K562 (cell line): ENCODE data around the gene OR10H5. TPM values are rescaled to one million over a fixed set of nuclear protein-coding genes. Genes with fewer than 3 reads are reported as not detected.
A peak's percentile ranks its signal among the peaks of the same experiment; 100 is the strongest.
"Not testable (repeated sequence)": the region's sequence is repeated elsewhere in the genome, so short reads cannot be mapped to it uniquely, and the experiment has no call there.

Experiments
- ATAC-seq: fragments of 200-7000 bp; cut with Tn5 transposase; 3 replicates; pipeline ENCODE4 v1.9.1; 2020; ENCODE audit warnings: moderate library complexity
- BruUV-seq: library from RNA; stranded (reverse); fragments of 400-500 nt; replicated peaks from 2 replicates; lab custom pipeline; 2021; lab: Mats Ljungman, UMichigan
- CTCF ChIA-PET: fragments of 300-600 bp; formaldehyde crosslinking; extraction: SDS; loops from one replicate; lab custom pipeline; 2021; ENCODE audit warnings: low intra/inter-chr PET ratio; lab: Yijun Ruan, JAX
- POLR2A ChIA-PET: fragments of 300-600, 350-650 bp; sonication (Branson Sonifier 250); formaldehyde crosslinking; extraction: SDS; loops from one replicate; lab custom pipeline; 2021; ENCODE audit warnings: antibody characterized with exemption, inconsistent platforms; lab: Yijun Ruan, JAX
- DNase-seq, 4 experiments: peaks; one replicate each; pipeline versions ENCODE4 v3.0.0 to v3.0.0-alpha.2; 2011 to 2018; ENCODE audit warnings: low spot score in 3 of 4, mixed read lengths in 3 of 4; ENCODE audit errors: extremely low read depth in 1 of 4
- FAIRE-seq: peaks from 2 replicates; lab custom pipeline; 2011; peaks lifted over from hg19 to GRCh38; lab: Jason Lieb, UNC
- H2AFZ ChIP-seq: 2 replicates; pipeline ENCODE4 v1.6.0; 2011; ENCODE audit warnings: low read depth, low read length, control low read depth, inconsistent platforms
- H3K27ac ChIP-seq: fragments of 200-600 bp; 3 replicates; pipeline ENCODE4 v1.8.0; 2011; ENCODE audit warnings: low read depth, mild to moderate bottlenecking, control low read depth, inconsistent platforms, low read length, moderate library complexity, mixed read lengths; ENCODE audit errors: extremely low read depth
- H3K27me3 ChIP-seq, 2 experiments: fragments of 300-600 bp in 1 of 2; 2 replicates in 1 of 2; 3 replicates in 1 of 2; pipeline versions ENCODE4 v1.6.0 to v1.8.0; 2011; ENCODE audit warnings: inconsistent platforms in 2 of 2, low read length in 2 of 2, mild to moderate bottlenecking in 1 of 2, mixed read lengths in 1 of 2, moderate library complexity in 1 of 2; ENCODE audit not compliant: control insufficient read depth in 2 of 2, insufficient read depth in 2 of 2
- H3K36me3 ChIP-seq: fragments of 300-600 bp; 3 replicates; pipeline ENCODE4 v1.8.0; 2011; ENCODE audit warnings: mild to moderate bottlenecking, low read length, inconsistent platforms; ENCODE audit not compliant: control insufficient read depth, insufficient read depth
- H3K4me1 ChIP-seq, 2 experiments: fragments of 200-600 bp in 1 of 2; replicated peaks in 1 of 2; 2 replicates in 1 of 2; 3 replicates in 1 of 2; pipeline versions ENCODE4 v1.5.1 to v1.8.0; 2011; ENCODE audit warnings: inconsistent platforms in 2 of 2, low read length in 2 of 2, mild to moderate bottlenecking in 1 of 2, mixed read lengths in 1 of 2, moderate library complexity in 1 of 2; ENCODE audit not compliant: control insufficient read depth in 2 of 2, insufficient read depth in 2 of 2
- H3K4me2 ChIP-seq: 2 replicates; pipeline ENCODE4 v1.6.1; 2011; ENCODE audit warnings: low read length, control low read depth, inconsistent platforms, mixed read lengths; ENCODE audit not compliant: insufficient read depth
- H3K4me3 ChIP-seq: fragments of 200-600 bp; sonication (generic), shearing (Covaris generic); 2 replicates; pipeline ENCODE4 v1.5.1; 2016; ENCODE audit warnings: control low read depth, inconsistent platforms
- H3K79me2 ChIP-seq: fragments of 200-600 bp; 3 replicates; pipeline ENCODE4 v1.8.0; 2011; ENCODE audit warnings: low read length, inconsistent platforms; ENCODE audit not compliant: control insufficient read depth, insufficient read depth
- H3K9ac ChIP-seq, 2 experiments: 2 replicates each; pipeline versions ENCODE4 v1.6.0 to v1.6.1; 2011; ENCODE audit warnings: low read depth in 2 of 2, low read length in 2 of 2, control low read depth in 1 of 2, inconsistent platforms in 1 of 2, mild to moderate bottlenecking in 1 of 2, mixed read lengths in 1 of 2; ENCODE audit not compliant: insufficient read depth in 1 of 2
- H3K9me1 ChIP-seq: one replicate; pipeline ENCODE4 v1.6.0; 2011; ENCODE audit warnings: inconsistent platforms, mild to moderate bottlenecking, low read length, moderate library complexity; ENCODE audit not compliant: control insufficient read depth, insufficient read depth
- H3K9me3 ChIP-seq: replicated peaks from 2 replicates; pipeline ENCODE4 v1.5.1; 2011; ENCODE audit warnings: low read depth, low read length, inconsistent platforms; ENCODE audit not compliant: control insufficient read depth, insufficient read depth
- H4K20me1 ChIP-seq: replicated peaks from 2 replicates; pipeline ENCODE4 v1.6.1; 2011; ENCODE audit warnings: low read length, inconsistent platforms, mixed read lengths; ENCODE audit not compliant: control insufficient read depth, insufficient read depth
- ATF7 ChIP-seq: fragments of 450-650 bp; IDR thresholded peaks from 2 replicates; pipeline ENCODE4 v1.7.1; 2014; ENCODE audit warnings: mild to moderate bottlenecking, moderate library complexity
- BCOR ChIP-seq: fragments of 450-650 bp; IDR thresholded peaks from 2 replicates; pipeline ENCODE4 v1.6.1; 2016
- CBFA2T3 ChIP-seq: fragments of 450-650 bp; IDR thresholded peaks from 2 replicates; pipeline ENCODE4 v1.6.1; 2017
- CREM ChIP-seq: IDR thresholded peaks from 2 replicates; pipeline ENCODE4 v1.6.1; 2014; ENCODE audit warnings: antibody characterized with exemption, low read depth
- DIDO1 ChIP-seq: fragments of 450-650 bp; IDR thresholded peaks from 2 replicates; pipeline ENCODE4 v1.6.1; 2016; ENCODE audit warnings: low read depth, missing biosample characterization, missing genetic modification characterization
- ELF1 ChIP-seq: fragments of 200-800 bp; sonication (Bioruptor generic); IDR thresholded peaks from 2 replicates; pipeline ENCODE4 v1.6.1; 2016; ENCODE audit warnings: missing genetic modification characterization, missing compliant biosample characterization
- FOXM1 ChIP-seq, 2 experiments: fragments of 450-650 bp in 1 of 2; sonication (generic) in 1 of 2; formaldehyde crosslinking in 1 of 2; IDR thresholded peaks; 2 replicates each; pipeline versions ENCODE4 v1.6.1 to v1.9.0; 2017 to 2022; ENCODE audit warnings: low read depth in 2 of 2, mild to moderate bottlenecking in 2 of 2, missing genetic modification reagents in 1 of 2, moderate library complexity in 1 of 2
- GTF2E2 ChIP-seq: fragments of 200-800 bp; sonication (Bioruptor generic); IDR thresholded peaks from 2 replicates; pipeline ENCODE4 v1.6.1; 2016; ENCODE audit warnings: missing genetic modification characterization, missing compliant biosample characterization
- MAZ ChIP-seq, 2 experiments: fragments of 450-650 bp in 1 of 2; sonication (generic) in 1 of 2; formaldehyde crosslinking; IDR thresholded peaks in 1 of 2; conservative IDR thresholded peaks in 1 of 2; 2 replicates each; pipeline versions ENCODE4 v1.4.0 to v1.5.0; 2020; ENCODE audit warnings: mild to moderate bottlenecking in 1 of 2, missing genetic modification reagents in 1 of 2
- MNT ChIP-seq, 2 experiments: fragments of 450-650 bp; conservative IDR thresholded peaks; 2 replicates each; pipeline ENCODE4 v1.6.1; 2017; ENCODE audit warnings: mild to moderate bottlenecking in 2 of 2, moderate library complexity in 2 of 2
- MYC ChIP-seq, 2 experiments: fragments of 250-450 bp in 1 of 2; sonication (Bioruptor Pico) in 1 of 2; IDR thresholded peaks; 2 replicates each; pipeline versions ENCODE4 v1.5.1 to v1.6.1; 2012 to 2021; ENCODE audit warnings: low read depth in 2 of 2, borderline replicate concordance in 1 of 2, improper control_type of control experiment in 1 of 2, low read length in 1 of 2, mild to moderate bottlenecking in 1 of 2, moderate library complexity in 1 of 2
- NFE2 ChIP-seq: IDR thresholded peaks from 2 replicates; pipeline ENCODE4 v1.6.1; 2014; ENCODE audit warnings: antibody characterized with exemption, low read depth
- NFXL1 ChIP-seq: fragments of 450-650 bp; formaldehyde crosslinking; IDR thresholded peaks from 2 replicates; pipeline ENCODE4 v1.4.0; 2021; ENCODE audit warnings: mild to moderate bottlenecking
- SP1 ChIP-seq: sonication (generic); formaldehyde crosslinking; IDR thresholded peaks from 2 replicates; pipeline ENCODE4 v1.8.1; 2022; ENCODE audit warnings: mild to moderate bottlenecking, missing genetic modification reagents
- STAT5A ChIP-seq: IDR thresholded peaks from 2 replicates; pipeline ENCODE4 v1.6.1; 2012; ENCODE audit warnings: low read length, inconsistent platforms, borderline replicate concordance
- TRIM24 ChIP-seq, 2 experiments: fragments of 450-650 bp; IDR thresholded peaks; 2 replicates each; pipeline ENCODE4 v1.6.1; 2016
- YY1 ChIP-seq, 3 experiments: IDR thresholded peaks; 2 replicates each; pipeline ENCODE4 v1.6.1; 2011; ENCODE audit warnings: low read length in 2 of 3, mild to moderate bottlenecking in 2 of 3, moderate library complexity in 2 of 3, borderline replicate concordance in 1 of 3, control low read depth in 1 of 3, low read depth in 1 of 3; ENCODE audit not compliant: insufficient read depth in 3 of 3, insufficient replicate concordance in 2 of 3, control insufficient read depth in 1 of 3, insufficient read length in 1 of 3; ENCODE audit errors: extremely low read depth in 1 of 3
- ZNF175 ChIP-seq: fragments of 200-800 bp; sonication (Bioruptor generic); IDR thresholded peaks from 2 replicates; pipeline ENCODE4 v1.6.1; 2016; ENCODE audit warnings: low read depth, mild to moderate bottlenecking, missing genetic modification characterization, missing compliant biosample characterization
- ZNF239 ChIP-seq: fragments of 250-450 bp; sonication (Bioruptor Pico); IDR thresholded peaks from 2 replicates; pipeline ENCODE4 v1.4.0; 2020; ENCODE audit warnings: mild to moderate bottlenecking
- ZNF76 ChIP-seq: fragments of 250-450 bp; sonication (Bioruptor Pico); IDR thresholded peaks from 2 replicates; pipeline ENCODE4 v1.4.0; 2020; ENCODE audit warnings: mild to moderate bottlenecking, moderate library complexity, borderline replicate concordance
- WGBS: fragments of 100-300 bp; shearing (Covaris generic); methylation state at CpG from one replicate; pipeline ENCODE4 v1.1.6; 2016; ENCODE audit warnings: low coverage, mixed read lengths; ENCODE audit not compliant: insufficient coverage; ENCODE audit errors: missing lambda C conversion rate; 5-methylcytosine and 5-hydroxymethylcytosine counted together
- in situ Hi-C: fragments of 300-500 bp; cut with MboI; formaldehyde crosslinking; loops from 4 replicates; pipeline ENCODE4 v1.15.0; 2018; ENCODE audit warnings: inconsistent platforms, mixed read lengths
- intact Hi-C: fragments of 100-400 bp; cut with micrococcal nuclease; formaldehyde crosslinking; loops from 2 replicates; pipeline ENCODE4 v1.14.2; 2022
- polyA plus RNA-seq, 8 experiments: library from polyadenylated mRNA; depleted of rRNA in 4 of 8; stranded (reverse) in 5 of 8; unstranded in 3 of 8; fragments of >200 nt; fragmentation: Nextera tagmentation in 2 of 8; fragmentation: Illumina TruSeq in 1 of 8; extraction: Ambion mirVana in 2 of 8; extraction: Trizol in 1 of 8; gene quantifications; 2 replicates each; pipeline versions ENCODE4 v1.2.1 to v1.2.3, GENCODE V29; 2011 to 2014; ENCODE audit warnings: inconsistent platforms in 1 of 8, missing spikeins in 1 of 8
- total RNA-seq, 7 experiments: library from RNA; depleted of rRNA in 6 of 7; stranded (reverse); fragments of >200 nt in 6 of 7; fragmentation: Illumina TruSeq in 2 of 7; extraction: Trizol in 2 of 7; gene quantifications; 2 replicates each; pipeline versions ENCODE4 v1.2.1 to v1.2.3, GENCODE V29; 2011 to 2021; ENCODE audit warnings: low replicate concordance in 1 of 7

OR10H5 gene
- total and polyA plus RNA-seq, 9 of the 15 experiments (the other 6 are each of a cell fraction or from before 2014, with no cell fraction given): not detected

GRCh38 chr19:15828611-15829305 lies 41.3 kb downstream of the OR10H5 start:
- intact Hi-C loops; H3K9me1 ChIP-seq; H3K9me3 ChIP-seq; in situ Hi-C loops; H4K20me1 ChIP-seq; CTCF ChIA-PET; H3K27me3 ChIP-seq; TF ChIP-seq FOXM1 (CRISPR knock-in tag; IDR thresholded peaks at IDR 0.05; ENCODE audit: low read depth); MYC (IDR thresholded peaks at IDR 0.05; ENCODE audit: low read depth, low read length): not testable (repeated sequence)
- peaks cover 35% of the 10 kb centered on the region for H3K36me3 ChIP-seq
- peak overlapping the region; percentile 83 for H3K27ac ChIP-seq
- peak overlapping the region; percentile 80 to 86; a peak in 3 of 4 replicates for H3K9ac ChIP-seq
- 1% methylated on average over 13 of the region's 13 CpGs for WGBS
- BruUV-seq: TSS peak; percentile 73
- H3K79me2 ChIP-seq: peaks cover 56% of the 10 kb centered on the region
- H2AFZ ChIP-seq: peak overlapping the region; percentile 88
- FAIRE-seq (peak; percentile 81), ATAC-seq (peak; percentile 51), DNase-seq (peak in 2 of 4 experiments; percentile 21 to 87)
- H3K4me2 ChIP-seq: peak overlapping the region; percentile 88
- POLR2A ChIA-PET: interaction anchor here (0.6 to 1.8 kb wide), 5 partner anchors 8 to 284 kb away, joined by 3 to 22 read pairs (median 3); no protein-coding TSS in a partner anchor
- H3K4me1 ChIP-seq: peaks cover 6 to 39% of the 10 kb centered on the region in 2 experiments
- peak overlapping the region; percentile 54 for H3K4me3 ChIP-seq
- TF ChIP-seq ELF1: peak; percentile 54; the same call in 1 of the 2 replicates
- TF ChIP-seq MAZ (CRISPR knock-in tag; conservative IDR thresholded peaks at IDR 0.05 in 1 of 2, IDR thresholded peaks at IDR 0.05 in 1 of 2): peak; percentile 7 to 67; a peak in 1 of 4 replicates
- peak; percentile 11; the same call in 1 of the 2 replicates for TF ChIP-seq FOXM1 (IDR thresholded peaks at IDR 0.05; ENCODE audit: low read depth)
- TF ChIP-seq NFXL1: peak; percentile 75; the same call in 1 of the 2 replicates
- 0 out of 2 replicates have a peak, but pooled peaks have one; percentile 26 for TF ChIP-seq MYC (CRISPR knock-in tag; IDR thresholded peaks at IDR 0.05; ENCODE audit: borderline replicate concordance, low read depth)
- TF ChIP-seq CBFA2T3: peak; percentile 94
- TF ChIP-seq STAT5A: peak; percentile 41; the same call in 1 of the 2 replicates
- TF ChIP-seq NFE2: 0 out of 2 replicates have a peak, but pooled peaks have one; percentile 8
- TF ChIP-seq ZNF76 (CRISPR knock-in tag): peak; percentile 76; the same call in 1 of the 2 replicates
- TF ChIP-seq GTF2E2: peak; percentile 29; the same call in 1 of the 2 replicates
- peak in 1 of 3 experiments; percentile 39 for TF ChIP-seq YY1 (IDR thresholded peaks at IDR 0.05; ENCODE audit: borderline replicate concordance in 1 of 3, control insufficient read depth in 1 of 3, extremely low read depth in 1 of 3, insufficient read depth in 3 of 3, insufficient read length in 1 of 3, insufficient replicate concordance in 2 of 3, low read depth in 1 of 3, low read length in 2 of 3)
- peak in 1 of 2 experiments; percentile 48; a peak in 2 of 4 replicates for TF ChIP-seq MNT (conservative IDR thresholded peaks at IDR 0.05)
- TF ChIP-seq ZNF239 (CRISPR knock-in tag): peak; percentile 59
- TF ChIP-seq DIDO1 (tag): 0 out of 2 replicates have a peak, but pooled peaks have one; percentile 17
- peak; percentile 89 for TF ChIP-seq CREM
- TF ChIP-seq ATF7: peak; percentile 79
- TF ChIP-seq SP1: peak; percentile 71
- TF ChIP-seq BCOR: 0 out of 2 replicates have a peak, but pooled peaks have one; percentile 53
- peak in 1 of 2 experiments; percentile 78; a peak in 2 of 4 replicates for TF ChIP-seq TRIM24 (IDR thresholded peaks at IDR 0.05)
- TF ChIP-seq ZNF175: peak; percentile 85
